HPDE6-E6E7 (cell line): ENCODE data around the gene MAN2A2.
A peak's percentile ranks its signal among the peaks of the same experiment; 100 is the strongest.

Experiments
- DNase-seq: peaks from one replicate; pipeline ENCODE4 v3.0.0; 2011; ENCODE audit warnings: missing footprints; ENCODE audit errors: extremely low spot score

MAN2A2 gene

GRCh38 chr15:90942354-90943120 lies 39.4 kb downstream of the MAN2A2 start:
- DNase-seq, result no peak

DNA sequence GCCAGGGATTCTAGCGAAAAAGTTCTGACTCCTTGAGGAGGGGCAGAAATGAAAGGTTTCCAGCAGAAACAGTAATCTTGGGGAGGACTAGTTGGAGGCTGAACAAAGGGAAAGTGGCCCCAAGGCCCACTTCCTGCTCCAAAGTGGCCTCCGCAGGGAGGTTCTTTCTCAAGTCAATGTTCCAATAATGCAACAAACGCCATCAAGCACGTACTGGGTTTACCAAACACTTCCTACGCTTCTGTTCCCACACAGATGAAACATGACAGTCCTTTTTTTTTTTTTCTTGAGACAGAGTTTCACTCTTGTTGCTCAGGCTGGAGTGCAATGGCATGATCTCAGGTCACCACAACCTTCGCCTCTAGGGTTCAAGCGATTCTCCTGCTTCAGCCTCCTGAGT lies 42.0 kb downstream of the MAN2A2 start:
- DNase-seq, result no peak

- DNase-seq, result no peak
Observed at GRCh38 chr15:90946538-90946937, 43.4 kb downstream of the MAN2A2 start.

DNA sequence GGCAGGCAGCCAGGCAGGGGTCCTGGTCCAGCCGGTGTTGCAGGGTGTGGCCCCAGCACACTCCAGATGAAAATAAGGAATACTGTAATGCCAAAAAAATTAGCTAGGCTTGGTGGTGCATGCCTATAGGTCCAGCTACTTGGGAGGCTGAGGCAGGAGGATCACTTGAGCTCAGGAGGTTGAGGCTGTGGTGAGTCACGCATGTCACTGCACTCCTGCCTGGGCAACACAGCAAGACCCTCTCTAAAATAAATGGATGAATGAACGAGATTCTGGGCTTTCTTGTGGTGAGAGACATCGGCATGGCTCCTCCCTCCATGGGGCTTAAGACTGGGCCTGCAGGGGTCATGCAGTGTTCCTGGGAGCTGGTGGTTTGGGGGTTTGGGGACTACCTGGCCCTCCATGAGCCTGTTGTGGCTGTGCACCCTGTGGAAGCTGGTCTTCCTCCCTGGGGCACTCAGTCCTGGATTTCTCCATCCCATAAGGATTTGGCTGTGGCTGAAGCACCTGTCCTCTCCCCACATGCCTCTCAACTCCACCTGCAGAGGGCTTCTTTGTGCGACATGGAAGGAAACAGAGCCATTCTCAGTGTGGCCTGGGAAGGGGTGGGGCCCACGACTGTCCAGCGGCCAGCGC lies 44.0 kb downstream of the MAN2A2 start:
- DNase-seq, result no peak

DNA sequence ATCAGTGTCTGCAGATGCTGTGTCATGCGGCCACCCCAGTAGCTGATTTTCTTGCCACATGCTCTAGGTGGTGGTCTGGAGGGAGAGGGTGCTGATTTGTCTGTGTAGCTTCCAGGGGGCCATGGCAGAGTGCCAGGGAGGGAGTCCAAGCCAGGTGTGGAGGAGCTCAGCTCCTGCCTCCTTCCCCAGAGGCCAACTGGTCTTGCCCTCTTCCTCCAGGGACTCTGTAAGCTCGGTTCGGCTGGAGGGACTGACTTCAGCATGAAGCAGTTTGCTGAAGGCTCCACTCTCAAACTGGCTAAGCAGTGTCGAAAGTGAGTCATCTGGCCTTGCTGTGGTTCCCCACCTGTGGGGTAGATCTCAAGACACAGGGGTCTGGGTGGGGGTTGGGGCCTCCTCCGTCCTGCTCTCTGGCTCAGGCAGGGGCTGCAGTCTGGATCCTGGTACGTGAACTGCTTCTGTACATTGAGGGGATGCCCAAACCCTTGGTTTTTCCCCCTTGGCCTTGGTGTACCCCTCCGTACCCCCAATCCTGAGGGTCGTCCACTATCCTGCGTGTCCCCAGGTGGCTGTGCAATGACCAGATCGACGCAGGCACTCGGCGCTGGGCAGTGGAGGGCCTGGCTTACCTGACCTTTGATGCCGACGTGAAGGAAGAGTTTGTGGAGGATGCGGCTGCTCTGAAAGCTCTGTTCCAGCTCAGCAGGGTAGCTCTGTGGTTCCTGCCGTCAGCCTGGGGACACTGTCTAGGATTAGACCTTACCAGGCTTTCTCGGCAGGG lies 44.7 kb downstream of the MAN2A2 start:
- no peak for DNase-seq

GRCh38 chr15:90948506-90948905 lies 45.4 kb downstream of the MAN2A2 start:
- DNase-seq, result no peak

DNA sequence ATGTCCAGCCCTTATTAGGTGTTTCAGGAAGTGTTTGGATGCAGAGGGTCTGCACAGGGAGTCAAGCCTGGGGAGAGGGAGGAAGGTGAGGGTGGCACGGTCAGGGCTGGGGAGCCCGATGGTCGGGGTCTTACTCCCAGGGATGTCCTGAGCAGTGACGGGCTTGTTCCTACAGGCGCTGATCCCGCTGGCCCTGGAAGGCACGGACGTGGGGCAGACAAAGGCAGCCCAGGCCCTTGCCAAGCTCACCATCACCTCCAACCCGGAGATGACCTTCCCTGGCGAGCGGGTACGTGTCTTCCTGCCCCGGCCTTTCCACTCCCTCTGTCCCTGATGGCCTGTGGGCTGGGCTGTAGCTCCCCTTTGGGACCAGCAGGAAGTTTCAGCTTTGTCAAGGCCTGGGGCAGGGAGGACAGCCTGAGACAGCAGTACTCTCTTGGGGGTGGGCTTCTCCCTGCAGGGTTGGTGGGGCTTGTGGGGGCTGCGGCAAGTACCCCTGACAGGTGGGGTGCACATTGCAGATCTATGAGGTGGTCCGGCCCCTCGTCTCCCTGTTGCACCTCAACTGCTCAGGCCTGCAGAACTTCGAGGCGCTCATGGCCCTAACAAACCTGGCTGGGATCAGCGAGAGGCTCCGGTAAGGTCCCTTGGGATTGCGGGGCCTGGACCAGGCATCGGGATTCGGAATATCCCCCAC lies 47.0 kb downstream of the MAN2A2 start:
- no peak for DNase-seq

DNA sequence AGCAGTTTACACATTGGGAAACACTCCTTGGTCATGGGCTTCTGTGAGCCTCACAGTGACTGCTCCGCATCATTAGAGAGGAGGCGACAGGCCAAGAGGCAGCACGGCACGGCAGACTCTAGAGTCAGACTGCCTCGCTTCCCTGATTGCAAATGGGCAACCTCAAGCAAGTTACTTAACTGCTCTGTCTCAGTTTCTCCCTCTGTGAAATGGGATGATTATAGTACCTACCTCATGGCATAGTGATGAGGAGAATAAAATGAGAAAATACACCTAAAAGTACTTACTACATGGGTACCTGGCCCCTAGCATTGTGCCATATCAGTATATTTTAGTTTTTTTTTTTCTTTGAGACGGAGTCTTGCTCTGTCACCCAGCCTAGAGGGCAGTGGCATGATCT lies 47.6 kb downstream of the MAN2A2 start:
- no peak for DNase-seq

- DNase-seq, result no peak
Observed at GRCh38 chr15:90952901-90953677, 50.0 kb downstream of the MAN2A2 start.

DNA sequence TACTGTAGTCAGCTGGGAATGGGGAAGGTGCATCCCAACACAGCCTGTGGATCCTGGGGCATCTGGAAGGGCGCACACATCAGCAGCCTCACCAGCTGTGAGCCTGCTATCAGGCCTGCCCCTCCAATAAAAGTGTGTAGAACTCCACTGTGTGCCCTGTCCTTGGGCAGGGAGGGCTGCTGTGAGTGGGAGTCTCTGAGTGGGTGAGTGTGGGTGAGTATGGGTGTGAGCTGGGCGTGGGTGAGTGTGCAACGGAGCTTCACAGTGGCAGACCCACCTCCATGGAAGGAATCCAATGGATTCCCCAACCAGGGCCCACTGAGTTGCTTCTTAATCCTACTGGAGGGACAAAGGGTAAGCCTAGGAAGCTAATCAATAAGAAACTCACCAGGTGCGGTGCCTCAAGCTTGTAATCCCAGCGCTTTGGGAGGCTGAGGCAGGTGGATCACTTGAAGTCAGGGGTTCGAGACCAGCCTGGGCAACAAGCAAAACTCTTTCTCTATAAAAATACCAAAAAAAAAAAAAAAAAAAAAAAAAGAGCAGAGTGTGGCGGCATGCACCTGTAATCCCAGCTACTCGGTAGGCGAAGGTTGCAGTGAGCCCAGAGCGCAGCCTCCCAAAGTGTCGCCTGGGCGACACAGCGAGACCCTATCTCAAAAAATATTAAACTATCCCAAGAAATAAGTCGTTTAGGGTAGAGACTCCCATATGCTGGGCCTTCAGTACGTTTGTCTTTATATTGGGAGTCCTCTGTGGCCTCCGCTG lies 51.0 kb downstream of the MAN2A2 start:
- DNase-seq, result no peak

DNA sequence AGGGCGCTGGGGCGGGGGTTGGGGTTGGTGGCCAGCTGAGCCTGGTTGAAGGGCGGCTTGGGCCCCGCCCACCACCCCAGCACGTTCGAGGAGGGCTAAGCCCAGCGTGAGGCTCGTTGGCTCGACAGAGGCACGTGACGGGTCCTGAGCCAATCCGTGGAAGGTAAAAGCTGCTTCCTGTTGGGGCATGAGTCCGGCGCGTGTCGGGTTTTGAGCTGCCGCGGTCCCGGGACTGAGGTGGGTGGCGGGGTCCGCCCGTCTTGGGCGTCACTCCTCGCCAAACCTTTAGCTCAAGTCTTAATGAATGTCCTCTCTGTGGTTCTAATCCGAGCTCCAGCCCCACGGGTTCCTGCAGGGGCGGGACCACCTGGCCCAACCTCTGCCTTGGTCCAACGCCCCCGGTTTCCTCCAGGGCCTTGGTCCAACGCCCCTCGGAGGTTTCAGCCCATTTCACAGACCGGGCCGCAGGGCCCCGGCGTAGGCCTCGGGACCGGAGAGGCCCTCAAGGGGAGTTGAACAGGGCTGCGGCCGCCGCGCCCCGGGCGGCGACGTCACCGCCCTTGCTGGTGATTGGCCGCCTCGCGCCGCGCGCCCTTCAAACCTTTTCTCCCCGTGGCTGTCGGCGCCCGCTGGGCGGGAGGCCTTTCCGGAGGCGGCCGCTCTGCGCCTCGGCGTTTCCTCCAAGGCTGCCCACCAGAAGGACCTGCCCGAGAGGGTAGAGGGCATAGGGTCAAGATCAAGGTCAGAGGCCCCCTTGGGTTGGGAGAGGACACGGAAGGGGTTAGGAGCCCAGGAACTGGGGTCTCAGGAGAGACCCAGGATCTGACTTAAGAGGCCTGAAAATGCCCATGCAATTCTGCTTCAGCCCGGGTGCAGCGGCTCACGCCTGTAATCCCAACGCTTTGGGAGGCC lies 51.9 kb downstream of the MAN2A2 start, which contains the start of gene RCCD1:
Gene RCCD1 (plus strand): TSS at position 173 of the 912 bp plus-strand sequence. CDS start 1,851 bp downstream, outside the sequence.
- peak; percentile 99 for DNase-seq

GRCh38 chr15:90955624-90956273 lies 52.6 kb downstream of the MAN2A2 start:
- no peak for DNase-seq

DNA sequence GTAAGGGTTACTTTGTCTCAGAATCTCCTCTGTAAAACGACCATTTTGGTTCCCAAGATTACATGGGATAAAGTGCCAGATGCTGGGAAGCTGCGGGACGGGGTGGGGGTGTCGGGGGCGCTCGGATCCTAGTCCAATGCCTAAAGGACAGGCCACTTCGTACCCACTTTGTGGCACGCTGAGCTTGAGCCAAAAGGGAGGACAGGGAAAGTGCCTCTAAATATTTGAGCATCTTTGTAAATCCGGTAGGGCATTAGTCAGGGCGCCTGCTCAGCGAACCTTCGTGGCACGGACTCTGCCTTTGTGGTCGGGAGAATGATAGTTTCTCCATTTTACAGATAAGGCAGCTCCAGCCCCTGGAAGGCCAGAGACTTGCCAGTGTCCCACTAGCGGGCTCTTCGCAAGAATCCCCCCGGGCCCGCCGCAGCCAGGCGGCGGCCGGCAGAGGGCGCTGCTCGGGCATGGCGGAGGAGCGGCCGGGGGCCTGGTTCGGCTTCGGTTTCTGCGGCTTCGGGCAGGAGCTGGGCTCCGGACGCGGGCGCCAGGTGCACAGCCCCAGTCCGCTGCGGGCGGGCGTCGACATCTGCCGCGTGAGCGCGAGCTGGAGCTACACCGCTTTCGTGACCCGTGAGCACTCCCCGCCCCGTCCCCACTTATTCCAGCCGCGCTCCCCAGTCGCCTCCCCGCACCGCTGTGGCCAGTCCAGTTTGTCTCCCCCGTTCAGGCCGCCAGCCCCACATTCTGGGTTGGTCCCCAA lies 53.4 kb downstream of the MAN2A2 start:
- peak; percentile 82 for DNase-seq

GRCh38 chr15:90957031-90957790 lies 54.1 kb downstream of the MAN2A2 start:
- no peak for DNase-seq

DNA sequence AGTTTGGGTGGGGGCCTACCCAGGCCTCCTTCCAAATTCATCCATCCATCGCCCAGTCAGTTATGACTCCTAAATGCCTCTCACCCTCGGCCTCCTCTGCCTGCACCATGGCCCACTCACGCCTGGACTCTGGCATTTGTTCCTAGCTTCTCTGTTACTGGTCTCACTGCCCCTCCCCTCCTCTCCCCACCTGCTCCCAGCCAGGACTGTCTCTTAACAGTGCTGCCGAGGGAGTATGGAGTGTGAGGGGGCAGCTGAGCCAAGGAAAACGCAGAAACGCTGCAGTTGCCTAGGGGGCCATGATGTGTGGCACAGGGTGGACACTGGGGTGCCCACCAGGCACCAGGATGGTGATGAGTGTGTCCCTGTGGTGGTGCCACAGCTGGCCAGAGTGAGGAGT lies 54.7 kb downstream of the MAN2A2 start:
- DNase-seq, result no peak

- DNase-seq, result no peak
Observed at GRCh38 chr15:90959028-90959595, 56.0 kb downstream of the MAN2A2 start.

DNA sequence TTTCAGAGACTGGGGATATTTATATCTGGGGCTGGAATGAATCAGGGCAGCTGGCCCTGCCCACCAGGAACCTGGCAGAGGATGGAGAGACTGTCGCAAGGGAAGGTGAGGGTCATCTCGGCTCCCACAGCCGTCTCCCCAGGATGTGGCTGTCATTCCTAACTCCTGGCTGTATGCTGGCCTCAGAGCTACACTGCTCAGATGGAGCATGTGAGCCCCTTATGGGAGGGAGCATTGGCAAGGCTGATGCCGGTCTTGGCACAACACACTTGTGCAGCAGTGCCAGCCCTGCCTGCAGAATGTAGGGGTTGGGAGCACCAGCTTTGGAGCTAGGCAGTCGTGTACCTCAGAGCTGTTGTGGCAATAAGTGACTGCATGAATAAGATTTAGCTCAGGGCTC lies 56.8 kb downstream of the MAN2A2 start:
- DNase-seq, result no peak
